Glutamatergic neuron (in vitro differentiated cells): Measurements from ENCODE around the gene CLDN7. TPM values are rescaled to one million over a fixed set of nuclear protein-coding genes. Genes with fewer than 3 reads are reported as not detected.

Experiments used
- DNase-seq: peaks from one replicate; pipeline ENCODE4 v3.0.0; 2022
- H3K27ac Mint-ChIP-seq: one replicate; pipeline ENCODE4 v1.8.0; 2020; ENCODE audit warnings: mild to moderate bottlenecking, mixed read lengths, inconsistent platforms; ENCODE audit not compliant: unreplicated experiment
- H3K27me3 Mint-ChIP-seq: one replicate; pipeline ENCODE4 v1.8.0; 2020; ENCODE audit warnings: mild to moderate bottlenecking, moderate library complexity, mixed read lengths, inconsistent platforms; ENCODE audit not compliant: unreplicated experiment
- H3K36me3 Mint-ChIP-seq: one replicate; pipeline ENCODE4 v1.8.0; 2020; ENCODE audit warnings: mild to moderate bottlenecking, mixed read lengths, inconsistent platforms; ENCODE audit not compliant: unreplicated experiment
- H3K4me1 Mint-ChIP-seq: one replicate; pipeline ENCODE4 v1.8.0; 2020; ENCODE audit warnings: mild to moderate bottlenecking, low read depth, mixed read lengths, inconsistent platforms; ENCODE audit not compliant: unreplicated experiment
- H3K4me3 Mint-ChIP-seq: one replicate; pipeline ENCODE4 v1.8.0; 2020; ENCODE audit warnings: mild to moderate bottlenecking, mixed read lengths, inconsistent platforms; ENCODE audit not compliant: unreplicated experiment
- H3K9me3 Mint-ChIP-seq: one replicate; pipeline ENCODE4 v1.8.0; 2020; ENCODE audit warnings: mild to moderate bottlenecking, moderate library complexity, mixed read lengths, inconsistent platforms; ENCODE audit not compliant: unreplicated experiment
- CTCF ChIP-seq: fragments of 200-600 bp; sonication (generic); IDR thresholded peaks from one replicate; pipeline ENCODE4 v1.5.0; 2021; ENCODE audit not compliant: partially characterized antibody, unreplicated experiment
- long read RNA-seq: library from polyadenylated mRNA; unstranded; transcript quantifications from one replicate; pipeline ENCODE4 v2.0.0, GENCODE V29; 2020; ENCODE audit not compliant: unreplicated experiment
- total RNA-seq: library from RNA; stranded (reverse); fragmentation: NEBNext Ultra II Directional; extraction: Animal tissue kit (Norgen Biotek cat#: 25700); gene quantifications from one replicate; pipeline ENCODE4 v1.2.1, GENCODE V29; 2021; ENCODE audit not compliant: unreplicated experiment

Gene CLDN7
- 0.44 TPM for total RNA-seq
- long read RNA-seq, partial matches to known transcripts: 0 of 1 reads
- long read RNA-seq, other reads (novel, unspliced or antisense): 0 of 1 reads

DNA sequence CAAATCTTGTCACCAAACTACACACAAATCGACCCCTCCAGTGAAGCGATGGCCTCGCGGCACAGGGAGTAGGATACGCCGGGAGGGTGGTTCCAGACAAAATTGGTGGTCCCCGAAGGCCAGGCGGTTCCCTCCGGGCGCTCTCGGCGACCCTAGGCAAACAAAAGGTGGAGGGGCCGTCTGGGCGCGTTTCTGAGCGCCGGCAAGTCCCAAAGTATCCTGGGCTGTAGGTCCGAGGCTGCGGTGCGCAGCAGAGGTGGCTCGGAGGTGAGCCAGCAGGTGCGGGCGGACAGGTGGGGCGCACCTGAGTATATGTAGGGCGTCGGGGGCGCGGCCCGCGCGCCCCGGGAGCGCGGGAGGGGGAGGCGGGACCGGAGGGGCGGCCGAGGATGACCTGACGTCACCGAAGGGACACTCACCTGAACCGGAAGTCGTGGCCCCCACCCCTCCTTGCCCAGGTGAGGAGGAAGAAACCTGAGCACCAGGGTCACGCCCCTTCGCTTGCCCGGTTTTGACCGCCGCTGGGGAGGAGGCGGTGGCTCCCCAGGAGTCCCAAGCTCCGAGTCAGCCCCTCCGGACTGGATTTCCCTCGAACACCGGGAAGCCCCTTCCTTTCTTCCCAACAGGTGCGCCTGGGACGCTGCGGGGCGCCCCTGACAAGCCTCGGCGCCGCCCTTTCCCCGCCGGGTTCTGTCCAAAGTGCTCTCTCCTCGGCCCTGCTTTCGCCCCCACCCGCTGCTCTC, at the start of gene CLDN7:
Gene CLDN7 (minus strand): TSS at position 287 of the 743 bp plus-strand sequence. CDS start 435 bp downstream, outside the sequence.
- peaks cover 3% of the 10 kb centered on the region for H3K9me3 Mint-ChIP-seq
- H3K36me3 Mint-ChIP-seq: peaks cover 4% of the 10 kb centered on the region
- H3K27me3 Mint-ChIP-seq: peaks cover 19% of the 10 kb centered on the region
- H3K27ac Mint-ChIP-seq: no peak within 1 kb of the TSS
- H3K4me3 Mint-ChIP-seq: peak within 1 kb of the TSS; percentile 65
- TF ChIP-seq CTCF: no peak
- no peak for DNase-seq
- peaks cover 5% of the 10 kb centered on the region for H3K4me1 Mint-ChIP-seq

GRCh38 chr17:7311110-7311705, 48.9 kb upstream of the CLDN7 start:
- H3K27ac Mint-ChIP-seq: peak overlapping the region; percentile 17
- peaks cover 10% of the 10 kb centered on the region for H3K36me3 Mint-ChIP-seq
- H3K9me3 Mint-ChIP-seq: peaks cover 28% of the 10 kb centered on the region
- H3K4me3 Mint-ChIP-seq: peak overlapping the region; percentile 99
- TF ChIP-seq CTCF: no peak
- DNase-seq: no peak
- H3K4me1 Mint-ChIP-seq: peaks cover 18% of the 10 kb centered on the region
- H3K27me3 Mint-ChIP-seq: peaks cover 15% of the 10 kb centered on the region

DNA sequence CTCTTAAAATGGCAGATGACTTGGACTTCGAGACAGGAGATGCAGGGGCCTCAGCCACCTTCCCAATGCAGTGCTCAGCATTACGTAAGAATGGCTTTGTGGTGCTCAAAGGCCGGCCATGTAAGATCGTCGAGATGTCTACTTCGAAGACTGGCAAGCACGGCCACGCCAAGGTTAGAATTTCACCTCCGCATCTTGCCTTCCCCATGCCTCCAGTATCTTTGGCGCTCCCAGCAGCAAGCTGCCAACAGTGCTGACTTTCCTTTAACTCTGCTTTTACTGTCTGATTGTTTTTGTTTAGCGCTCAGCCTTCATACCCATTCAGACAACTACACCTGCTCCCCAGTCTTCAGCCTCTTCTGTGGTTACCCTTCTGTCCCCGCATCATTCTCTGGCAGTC, 47.4 kb upstream of the CLDN7 start:
- peaks cover 10% of the 10 kb centered on the region for H3K36me3 Mint-ChIP-seq
- H3K27me3 Mint-ChIP-seq: peaks cover 15% of the 10 kb centered on the region
- peaks cover 18% of the 10 kb centered on the region for H3K4me1 Mint-ChIP-seq
- H3K9me3 Mint-ChIP-seq: peaks cover 28% of the 10 kb centered on the region
- no peak for TF ChIP-seq CTCF
- H3K4me3 Mint-ChIP-seq: peak overlapping the region; percentile 99
- DNase-seq: no peak
- peak overlapping the region; percentile 99 for H3K27ac Mint-ChIP-seq

- peaks cover 10% of the 10 kb centered on the region for H3K36me3 Mint-ChIP-seq
- peak overlapping the region; percentile 99 for H3K4me3 Mint-ChIP-seq
- peaks cover 13% of the 10 kb centered on the region for H3K27me3 Mint-ChIP-seq
These were observed 46.6 kb upstream of the CLDN7 start for GRCh38 chr17:7308625-7309433.

More at GRCh38 chr17:7308625-7309433, 46.6 kb upstream of the CLDN7 start:
- peak overlapping the region; percentile 99 for H3K27ac Mint-ChIP-seq
- TF ChIP-seq CTCF: no peak
- peaks cover 11% of the 10 kb centered on the region for H3K4me1 Mint-ChIP-seq
- peak; percentile 69 for DNase-seq
- H3K9me3 Mint-ChIP-seq: peaks cover 21% of the 10 kb centered on the region
